NOMO-1 (cell line): ENCODE measurements around the gene POLG2.
"Not testable (repeated sequence)": the region's sequence is repeated elsewhere in the genome, so short reads cannot be mapped to it uniquely, and the experiment has no call there.

Source experiments
- DNase-seq, 2 experiments: peaks; one replicate each; lab custom pipeline; 2025; ENCODE audit not compliant: unreplicated experiment in 2 of 2; lab: John Stamatoyannopoulos, UW

POLG2 gene

DNA sequence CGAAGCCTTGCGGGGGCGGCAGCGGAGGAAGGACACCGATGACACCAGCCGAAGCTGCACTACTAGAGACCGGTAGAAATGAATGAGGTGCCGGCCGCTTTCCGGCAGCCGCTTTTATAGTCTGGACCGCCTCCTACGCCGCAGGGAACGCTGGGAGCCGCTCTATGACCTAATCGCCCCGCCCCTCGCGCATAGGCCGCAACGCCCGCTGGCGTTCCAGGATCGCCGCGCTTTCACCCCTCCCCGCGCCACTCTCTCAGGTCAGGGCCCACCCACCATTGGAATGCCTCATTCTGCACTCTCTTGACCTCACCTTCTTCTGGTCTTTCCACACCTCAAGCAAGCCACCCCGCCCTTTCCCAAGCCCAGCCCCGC is 9.3 kb upstream of the POLG2 start, which contains the start of gene DDX5:
Gene DDX5, minus strand, starts transcription at position 89 of the 375 bp plus-strand sequence. CDS start 170 bp downstream, outside the sequence.
- peak; percentile 97 for DNase-seq

DNA sequence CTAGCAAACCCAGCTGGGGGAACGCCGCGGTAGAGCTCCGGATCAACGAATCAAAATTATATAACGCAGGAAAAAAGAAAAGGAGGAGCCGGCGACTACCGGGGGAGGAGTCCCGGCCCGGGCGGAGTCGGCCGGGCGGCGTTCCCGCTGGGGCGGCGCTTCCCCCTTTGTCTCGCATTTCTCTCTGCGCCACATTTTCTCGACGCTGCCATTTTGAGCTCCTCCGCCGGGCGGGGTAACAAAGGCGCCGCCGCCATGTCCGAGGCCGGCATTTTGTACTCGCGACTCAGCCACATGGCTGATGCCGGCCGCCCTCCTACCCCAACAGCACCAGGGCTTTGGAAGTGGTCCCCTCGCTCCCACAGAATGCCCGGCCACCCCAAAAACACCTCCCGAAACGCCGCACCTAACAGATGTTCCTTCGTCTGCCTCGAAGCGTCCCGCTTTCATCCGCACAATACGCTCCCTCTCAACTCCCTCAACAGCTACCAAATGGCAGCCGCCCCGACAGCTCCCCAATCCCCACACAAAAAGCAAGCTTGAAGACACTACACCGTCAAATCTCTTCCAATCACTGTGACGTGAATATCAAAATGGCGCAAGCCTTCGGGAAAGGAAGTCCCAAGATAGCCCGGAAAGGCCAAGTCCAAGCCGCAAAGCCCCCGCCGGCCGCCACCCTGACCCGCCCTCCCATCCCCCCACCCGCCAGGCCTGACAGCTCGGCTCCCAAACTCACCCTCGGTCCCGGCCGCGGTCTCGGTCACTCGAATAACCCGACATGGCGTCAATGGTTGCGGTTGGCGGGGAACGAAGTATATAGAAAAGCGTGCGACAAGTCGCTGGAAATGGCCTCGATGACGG is 8.7 kb upstream of the POLG2 start:
- peak; percentile 81 to 88 for DNase-seq

DNA sequence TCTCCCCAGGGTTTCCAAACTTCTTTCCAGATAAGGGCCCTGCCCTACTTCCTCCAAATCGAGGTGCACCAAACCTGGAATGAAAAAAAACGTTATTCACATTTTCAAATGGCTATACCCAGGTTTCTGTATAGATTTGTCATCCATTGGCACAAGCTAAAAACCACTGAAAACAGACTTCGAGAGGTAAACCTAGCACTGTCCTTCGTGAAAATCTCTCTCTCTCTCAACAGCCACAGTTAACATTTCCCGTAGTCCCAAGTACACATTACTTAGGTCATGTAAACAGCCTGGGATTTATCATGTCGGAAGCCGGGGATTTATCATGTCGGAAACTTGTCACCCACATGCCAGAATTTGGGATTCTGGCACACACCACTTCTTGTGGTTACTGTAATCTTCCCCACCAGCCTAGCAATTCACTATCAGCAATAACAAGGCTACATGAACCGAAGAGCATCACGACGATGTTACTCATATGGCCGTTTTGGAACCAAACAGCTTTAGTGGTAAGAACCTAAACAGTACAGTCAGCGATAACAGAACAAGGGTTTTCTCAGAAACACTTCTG is 8.0 kb upstream of the POLG2 start:
- peak in 1 of 2 experiments; percentile 16 for DNase-seq

DNA sequence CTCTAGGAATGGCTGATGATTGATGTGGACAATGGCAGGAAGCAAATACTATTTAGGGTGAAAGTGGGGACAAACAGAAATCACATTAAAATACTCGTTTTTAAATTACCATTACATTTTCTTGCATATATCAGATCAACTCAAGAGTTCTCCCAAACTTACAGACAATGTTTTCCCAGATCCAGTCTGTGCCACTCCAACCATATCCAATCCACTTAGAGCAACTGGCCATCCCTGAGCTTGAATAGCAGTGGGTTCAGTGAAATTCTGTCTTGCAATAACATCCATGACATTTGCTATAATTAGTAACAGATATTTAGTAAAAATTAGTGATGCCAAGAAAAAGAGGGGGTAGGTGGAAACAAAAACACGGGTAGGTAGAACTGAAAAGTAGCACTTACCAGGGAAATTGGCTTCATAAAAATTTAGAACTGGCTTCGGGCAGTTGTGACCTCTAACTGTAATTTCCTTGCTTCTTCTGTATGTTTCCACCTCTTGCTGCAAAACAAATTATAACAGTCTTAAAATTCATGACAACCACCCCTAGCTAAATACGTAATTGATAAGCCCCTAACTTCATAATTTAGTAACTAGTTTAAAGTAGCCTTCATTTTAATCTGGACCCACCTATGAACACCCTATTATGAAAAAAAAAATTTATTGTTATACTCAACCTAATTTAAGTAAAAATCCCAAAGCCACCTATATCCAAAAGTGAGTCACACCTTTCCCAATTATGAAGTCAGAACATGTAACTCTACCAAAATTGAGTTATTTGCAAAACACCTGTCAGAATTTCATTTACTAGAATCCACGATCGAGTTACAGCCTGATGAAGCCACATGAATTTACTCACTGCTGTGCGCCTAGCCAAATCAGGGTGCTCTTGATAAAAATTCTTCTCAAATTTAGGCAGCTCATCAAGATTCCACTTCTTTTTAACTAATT is 7.2 kb upstream of the POLG2 start:
- no peak for DNase-seq

DNA sequence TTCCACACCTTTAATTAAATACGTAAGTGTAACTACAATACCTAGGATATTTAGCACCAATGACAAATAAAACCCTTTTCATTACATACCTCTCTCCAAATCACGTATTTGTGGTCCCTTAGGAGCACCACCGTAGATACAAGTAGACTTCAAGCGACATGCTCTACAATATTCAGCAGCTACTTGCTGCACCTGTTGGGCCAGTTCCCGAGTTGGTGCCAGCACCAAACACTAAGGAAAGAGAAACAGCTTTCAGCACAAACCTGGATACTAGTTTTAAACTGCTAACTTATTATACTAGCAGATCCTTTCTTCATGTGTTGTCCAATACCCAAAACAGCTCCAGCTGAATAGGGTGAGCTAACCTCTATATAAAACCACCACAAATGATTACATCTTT is 6.5 kb upstream of the POLG2 start:
- no peak for DNase-seq

DNA sequence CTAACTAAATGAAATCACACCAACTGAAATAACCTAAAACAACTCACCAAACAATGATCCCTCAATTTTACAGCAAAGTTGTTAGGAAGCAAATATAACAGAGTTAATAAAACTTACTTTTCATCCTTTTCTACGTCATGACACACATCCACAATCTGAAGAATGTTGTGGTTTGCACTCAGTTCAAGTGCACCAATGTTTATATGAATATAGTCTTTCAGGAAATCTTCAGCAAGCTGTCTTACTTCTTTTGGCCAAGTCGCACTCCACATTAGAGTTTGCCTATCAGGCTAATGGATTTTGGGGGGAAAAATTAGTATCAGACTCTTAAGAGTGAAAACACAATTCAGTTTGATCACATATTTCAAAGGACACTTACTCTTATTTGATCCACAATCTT is 6.0 kb upstream of the POLG2 start:
- no peak for DNase-seq

DNA sequence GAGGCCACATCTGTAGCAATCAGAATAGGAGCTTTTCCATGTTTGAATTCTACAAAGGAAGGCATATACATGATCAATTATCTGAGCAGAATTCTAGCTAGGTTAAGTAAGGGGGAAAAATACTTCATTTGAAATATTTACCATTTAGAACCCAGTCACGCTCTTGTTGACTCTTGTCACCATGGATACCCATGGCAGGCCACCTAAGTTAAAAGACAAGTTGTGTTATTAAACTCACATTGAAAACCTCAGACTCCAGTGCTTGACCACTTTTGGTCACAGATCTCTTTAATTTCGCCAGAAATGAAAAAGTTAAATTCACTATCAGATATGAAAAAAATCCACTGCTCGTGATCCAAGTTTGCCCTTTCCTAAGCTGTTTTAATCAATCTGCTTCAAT is 5.2 kb upstream of the POLG2 start:
- no peak for DNase-seq

DNA sequence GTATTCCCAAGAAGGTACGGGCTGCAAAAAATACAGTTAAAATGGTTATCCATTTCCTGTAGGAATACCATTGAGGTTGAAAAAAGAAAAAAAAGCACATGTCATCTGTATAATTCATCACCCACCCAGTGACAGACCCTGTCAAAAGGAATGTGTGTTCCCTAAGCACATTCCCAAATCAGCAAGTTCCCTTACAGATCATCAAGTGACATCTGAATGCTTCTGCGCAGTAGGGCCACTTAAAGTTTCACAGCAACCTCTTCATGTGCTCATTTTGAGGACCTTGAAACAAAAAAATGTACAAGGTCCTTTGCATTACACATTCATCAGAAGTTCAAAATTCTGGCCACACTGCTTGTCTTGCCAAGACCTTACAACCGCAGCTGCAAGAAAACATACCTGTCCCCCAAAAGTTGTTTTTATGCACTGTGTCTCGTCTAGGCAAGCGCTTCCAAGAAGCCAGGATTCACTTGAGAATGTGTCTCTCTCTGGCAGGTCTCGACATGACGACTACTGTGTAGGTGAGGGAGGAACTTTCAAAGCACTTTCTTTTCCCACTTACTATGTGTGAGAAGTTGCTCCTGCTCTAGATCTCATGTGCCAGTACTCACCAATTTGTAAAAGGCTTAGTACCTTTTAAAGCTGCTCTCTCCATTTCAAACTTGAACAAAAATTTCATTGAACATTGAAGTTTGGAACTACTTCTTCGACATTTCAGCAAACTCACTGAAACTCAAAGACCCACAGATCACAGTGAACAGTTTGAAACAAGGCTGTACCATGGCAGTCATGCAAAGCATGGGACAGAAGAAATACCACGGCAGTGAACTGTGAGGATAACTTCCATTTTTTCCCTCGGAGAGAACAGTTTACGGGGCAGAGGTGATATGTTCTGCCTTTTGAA is 4.3 kb upstream of the POLG2 start:
- no peak for DNase-seq

DNA sequence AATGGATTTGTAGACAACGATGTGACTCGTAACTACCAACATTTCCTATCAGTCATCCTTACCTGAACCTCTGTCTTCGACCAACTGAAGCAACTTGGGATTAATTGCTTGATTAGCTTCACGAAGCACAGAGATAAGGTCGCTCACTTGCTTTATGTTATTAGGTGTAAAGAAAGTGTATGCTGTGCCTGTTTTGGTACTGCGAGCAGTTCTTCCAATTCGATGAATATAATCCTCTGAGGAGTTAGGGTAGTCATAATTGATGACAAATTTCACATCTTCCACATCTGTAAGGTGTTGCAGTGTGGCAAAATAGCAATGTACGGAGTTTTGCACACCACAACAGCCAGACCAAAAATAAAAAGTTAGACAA is 3.6 kb upstream of the POLG2 start:
- DNase-seq, result no peak

DNA sequence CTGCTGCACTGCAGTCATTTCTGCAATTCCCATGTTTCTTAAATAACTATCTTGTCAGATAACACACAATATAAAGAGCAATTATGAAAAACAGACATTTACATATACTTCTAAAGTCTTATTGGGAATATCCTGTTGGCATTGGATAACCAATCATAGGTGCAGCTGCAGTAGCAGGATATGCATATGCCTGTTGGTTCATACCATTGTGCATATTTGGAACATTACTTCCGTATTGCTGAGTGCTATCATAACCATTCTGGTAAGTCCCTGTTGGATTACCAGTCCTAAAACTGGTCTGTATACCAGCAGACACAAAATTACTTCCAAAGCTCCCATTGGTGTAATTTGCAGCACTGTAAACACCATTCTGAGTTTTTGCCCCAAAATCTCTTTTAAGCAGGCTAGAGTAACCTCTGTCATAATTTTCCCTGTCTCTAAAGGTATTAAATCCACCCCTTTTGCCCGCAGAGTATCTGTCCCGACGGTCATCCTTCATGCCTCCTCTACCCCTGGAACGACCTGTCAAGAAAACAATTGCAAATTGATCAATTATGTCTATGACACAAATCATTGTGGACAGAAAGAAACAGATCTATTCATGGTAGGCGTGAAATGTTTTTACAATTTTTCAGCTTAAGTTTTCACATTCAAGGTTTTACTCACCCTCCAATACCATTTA is 3.1 kb upstream of the POLG2 start:
- DNase-seq, result no peak

DNA sequence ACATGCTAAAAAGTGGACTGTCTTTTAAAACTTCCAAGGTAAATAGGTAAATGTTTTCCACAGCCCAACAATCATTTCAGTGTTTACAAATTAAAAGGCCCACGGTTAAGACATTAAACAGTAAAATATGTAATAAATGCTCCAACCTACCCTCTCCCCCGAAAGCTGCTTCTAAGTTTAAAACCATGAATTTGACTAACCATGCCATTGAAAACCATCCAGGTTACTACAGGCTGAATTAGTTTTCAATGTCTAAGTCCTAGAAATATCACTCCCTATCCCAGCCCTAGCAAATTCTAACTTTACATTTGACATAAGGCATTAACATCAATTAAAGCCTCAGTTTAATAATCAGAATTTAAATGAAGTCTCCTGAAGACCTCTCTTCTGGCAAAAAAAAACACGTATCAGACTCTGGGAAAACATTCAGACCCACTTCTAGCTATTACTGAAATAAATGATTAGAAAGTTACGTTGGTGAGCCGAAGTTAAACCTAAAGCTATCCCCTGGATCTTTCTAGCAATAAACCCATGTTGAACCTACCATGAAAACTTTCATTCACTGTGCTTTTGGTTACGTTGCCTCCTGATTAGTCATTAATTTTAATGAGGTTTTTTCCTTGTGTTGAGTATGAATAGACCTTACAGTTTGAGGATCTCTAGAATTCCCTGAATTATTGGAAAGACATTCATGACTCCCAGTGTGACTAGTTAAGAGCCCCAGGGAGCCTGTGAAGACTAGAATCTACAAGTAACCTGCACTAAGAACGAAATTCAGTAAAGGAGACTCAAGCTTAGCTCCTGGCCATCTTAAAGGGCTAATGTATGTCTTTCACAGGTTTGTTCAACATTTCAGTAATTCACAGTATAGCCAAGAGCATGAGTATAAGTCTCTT is 1.7 kb upstream of the POLG2 start:
- DNase-seq, result no peak

DNA sequence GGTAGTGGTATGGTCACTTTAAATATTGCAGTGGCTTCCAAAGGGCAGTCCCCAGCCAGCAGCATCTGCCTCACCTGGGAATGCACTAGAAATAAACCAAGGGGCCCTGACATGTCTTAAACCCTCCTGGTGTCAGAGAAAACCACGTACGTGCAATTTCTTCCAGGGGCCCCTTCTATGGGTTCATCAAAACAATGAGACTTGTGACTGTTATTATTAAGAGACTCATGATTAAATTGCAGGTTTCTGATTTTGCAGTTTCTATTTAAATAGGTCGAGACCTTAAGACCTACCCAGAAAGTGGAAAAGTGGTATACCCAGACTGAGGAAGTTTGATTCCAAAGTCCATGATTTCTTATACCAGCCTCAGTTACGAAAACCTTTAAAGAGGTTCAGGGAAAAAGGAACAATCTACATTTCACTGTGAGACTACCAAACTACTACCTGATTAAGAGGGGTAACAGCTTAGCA is 746 bp upstream of the POLG2 start:
- DNase-seq, result peak in 1 of 2 experiments; percentile 45

DNA sequence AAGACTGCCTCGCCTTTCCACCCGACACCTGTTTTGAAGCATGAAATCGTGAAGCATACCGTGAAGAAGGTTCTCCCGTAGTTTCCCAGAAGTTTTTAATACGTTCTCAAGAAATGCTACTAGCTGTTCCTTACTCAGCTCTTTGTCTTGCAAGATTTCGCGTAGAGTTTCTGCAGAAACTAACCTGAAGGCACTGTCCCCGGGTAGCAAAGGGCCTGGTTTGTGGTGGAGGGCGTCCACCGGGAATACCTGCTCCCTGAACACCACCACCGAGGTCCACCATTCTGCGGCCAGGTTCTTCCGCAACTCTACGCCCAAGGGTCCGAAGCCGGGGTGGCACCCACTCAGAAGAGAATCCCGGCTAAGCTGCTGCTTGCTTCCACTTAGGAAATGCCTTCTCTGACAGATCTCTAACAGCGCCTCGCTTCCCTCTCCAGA is 487 bp downstream of the POLG2 start:
- no peak for DNase-seq

DNA sequence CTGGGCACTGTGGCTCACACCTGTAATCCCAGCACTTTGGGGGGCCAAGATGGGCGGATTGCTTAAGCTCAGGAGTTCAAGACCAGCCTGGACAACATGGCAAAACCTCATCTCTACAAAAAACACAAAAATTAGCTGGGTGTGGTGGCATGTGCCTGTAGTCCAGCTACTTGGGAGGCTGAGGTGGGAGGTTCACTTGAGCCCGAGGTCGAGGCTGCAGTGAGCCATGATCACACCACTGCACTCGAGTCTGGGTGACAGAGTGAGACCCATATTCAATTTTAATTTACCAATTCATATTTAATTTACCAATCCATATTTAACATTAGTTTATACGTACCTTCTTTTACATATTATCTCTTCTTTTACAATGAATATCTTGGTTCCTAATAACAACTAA is 1.6 kb downstream of the POLG2 start:
- DNase-seq, result not testable (repeated sequence)

DNA sequence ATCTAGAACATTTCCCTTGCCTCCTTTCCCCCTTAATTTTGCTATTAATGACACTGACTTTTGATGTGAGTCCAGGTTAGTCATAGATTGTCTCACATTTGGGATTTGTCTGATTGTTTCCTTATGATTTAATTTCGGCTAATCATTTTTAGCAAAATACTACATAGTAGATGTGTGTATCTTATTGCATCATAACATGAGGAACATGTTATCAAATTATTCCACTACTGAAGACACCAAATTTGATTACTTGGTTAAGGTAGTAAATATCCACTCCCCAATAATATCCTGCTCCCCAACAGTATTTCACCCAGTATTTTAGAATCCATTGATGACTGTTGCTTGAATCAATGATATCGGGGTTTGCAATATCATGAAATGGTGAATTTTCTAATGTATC is 2.7 kb downstream of the POLG2 start:
- no peak for DNase-seq

DNA sequence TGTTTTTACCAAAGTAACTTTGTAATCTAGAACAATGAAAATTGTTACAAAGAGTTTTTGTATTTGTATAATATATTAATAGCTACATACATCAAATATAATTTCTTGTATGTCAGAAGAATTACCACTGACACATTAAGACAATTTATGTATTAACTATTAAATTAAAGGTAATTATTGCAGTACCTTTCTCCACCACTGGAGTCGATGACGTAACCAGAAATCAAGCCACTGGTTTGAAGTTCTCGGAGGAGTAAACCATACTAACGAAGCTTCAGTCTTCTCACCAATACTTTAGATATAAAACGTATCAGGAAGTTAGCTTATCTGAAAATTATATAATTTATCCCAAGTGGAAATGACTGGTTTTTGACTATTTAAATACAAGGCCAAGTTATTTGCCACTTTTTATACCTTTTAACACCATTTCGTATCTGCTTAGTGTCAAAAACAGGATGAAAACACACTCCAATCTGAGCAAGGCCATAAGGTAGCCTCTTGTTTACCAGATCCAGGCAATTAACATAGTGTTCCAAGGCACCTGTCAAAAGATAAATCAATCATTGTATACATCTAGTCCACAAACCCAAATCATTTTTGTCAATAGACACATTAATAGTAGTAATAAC is 4.3 kb downstream of the POLG2 start:
- no peak for DNase-seq

DNA sequence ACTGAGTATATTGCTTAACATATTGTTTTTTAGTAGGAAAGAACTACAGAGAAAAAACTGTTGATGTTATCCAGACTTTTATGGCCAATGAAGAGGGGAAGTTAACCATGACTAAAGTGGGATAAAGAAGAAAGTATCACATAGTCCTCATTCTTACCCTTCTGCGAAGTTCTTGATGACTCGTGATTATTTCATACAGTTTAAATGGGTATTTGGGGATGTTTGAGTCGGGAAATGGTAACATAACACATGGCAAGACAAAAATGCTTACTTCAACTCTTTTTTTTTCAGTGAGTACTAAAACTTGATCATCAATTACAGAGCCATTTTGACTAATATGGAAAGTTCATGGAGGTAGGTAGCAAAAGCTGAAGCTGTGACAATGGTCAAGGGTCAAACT is 4.9 kb downstream of the POLG2 start:
- no peak for DNase-seq
